ENCODE data around the gene TINAGL1. TPM values are rescaled to one million over a fixed set of nuclear protein-coding genes. Genes with fewer than 3 reads are reported as not detected.

The TINAGL1 gene
- total and polyA plus RNA-seq, 2 experiments from 2014 or later = 9.1 to 10.3 TPM

GRCh38 chr1:31579374-31579773, 3.1 kb downstream of the TINAGL1 start:
- Histone ChIP-seq H3K27ac (no peak overlapping the region), H3K36me3 (no peaks in the 10 kb centered on the region), H3K4me3 (no peak overlapping the region), H3K9me3 (ENCODE audit: low read depth) (no peaks in the 10 kb centered on the region), H3K27me3 (no peaks in the 10 kb centered on the region), H3K4me1 (ENCODE audit: low read depth) (peaks cover 34% of the 10 kb centered on the region)
- TF ChIP-seq CTCF (IDR thresholded peaks at IDR 0.05; ENCODE audit: low read depth, low read length) = no peak
- DNase-seq (ENCODE audit: low read depth in 1 of 2, low spot score in 1 of 2) = peak in 1 of 2 donors; percentile 49

GRCh38 chr1:31580513-31580870, 4.2 kb downstream of the TINAGL1 start:
- H3K4me3 ChIP-seq = no peak overlapping the region
- no peak for TF ChIP-seq CTCF (IDR thresholded peaks at IDR 0.05; ENCODE audit: low read depth, low read length)
- peak in 1 of 2 donors; percentile 46 for DNase-seq (ENCODE audit: low read depth in 1 of 2, low spot score in 1 of 2)
- H3K36me3 ChIP-seq = no peaks in the 10 kb centered on the region
- H3K4me1 ChIP-seq (ENCODE audit: low read depth) = peaks cover 30% of the 10 kb centered on the region
- no peak overlapping the region for H3K27ac ChIP-seq
- H3K27me3 ChIP-seq = no peaks in the 10 kb centered on the region
- H3K9me3 ChIP-seq (ENCODE audit: low read depth) = no peaks in the 10 kb centered on the region

- no peak overlapping the region for H3K4me3 ChIP-seq
- no peak overlapping the region for H3K27ac ChIP-seq
- no peaks in the 10 kb centered on the region for H3K27me3 ChIP-seq
- no peak for TF ChIP-seq CTCF (IDR thresholded peaks at IDR 0.05; ENCODE audit: low read depth, low read length)
- H3K4me1 ChIP-seq (ENCODE audit: low read depth) = peaks cover 30% of the 10 kb centered on the region
- H3K9me3 ChIP-seq (ENCODE audit: low read depth) = no peaks in the 10 kb centered on the region
- no peak for DNase-seq (ENCODE audit: low read depth in 1 of 2, low spot score in 1 of 2)
- no peaks in the 10 kb centered on the region for H3K36me3 ChIP-seq
Observed at GRCh38 chr1:31580891-31581603, 4.7 kb downstream of the TINAGL1 start.

- no peak for TF ChIP-seq CTCF (IDR thresholded peaks at IDR 0.05; ENCODE audit: low read depth, low read length)
- H3K27me3 ChIP-seq = no peaks in the 10 kb centered on the region
- no peak for DNase-seq (ENCODE audit: low read depth in 1 of 2, low spot score in 1 of 2)
- peaks cover 30% of the 10 kb centered on the region for H3K4me1 ChIP-seq (ENCODE audit: low read depth)
- H3K4me3 ChIP-seq = no peak overlapping the region
- H3K27ac ChIP-seq = no peak overlapping the region
- no peaks in the 10 kb centered on the region for H3K36me3 ChIP-seq
- no peaks in the 10 kb centered on the region for H3K9me3 ChIP-seq (ENCODE audit: low read depth)
Observed at GRCh38 chr1:31581821-31582810, 5.8 kb downstream of the TINAGL1 start.

- Histone ChIP-seq H3K27ac (peak overlapping the region; percentile 79), H3K4me1 (ENCODE audit: low read depth) (peaks cover 30% of the 10 kb centered on the region), H3K4me3 (no peak overlapping the region), H3K27me3 (peaks cover 4% of the 10 kb centered on the region), H3K36me3 (no peaks in the 10 kb centered on the region), H3K9me3 (ENCODE audit: low read depth) (no peaks in the 10 kb centered on the region)
- no peak for TF ChIP-seq CTCF (IDR thresholded peaks at IDR 0.05; ENCODE audit: low read depth, low read length)
- no peak for DNase-seq (ENCODE audit: low read depth in 1 of 2, low spot score in 1 of 2)
Observed at GRCh38 chr1:31583082-31583994, 7.0 kb downstream of the TINAGL1 start.
